SK-N-SH treated with all-trans-retinoic acid at 6 μM for 48 hours (cell line): Measurements from ENCODE around the gene COBL.

Experiments
- ARNTL ChIP-seq: fragments of 450-650 bp; formaldehyde crosslinking; IDR thresholded peaks from 2 replicates; pipeline ENCODE4 v1.5.0; 2020; ENCODE audit warnings: low read depth, mild to moderate bottlenecking, moderate library complexity, borderline replicate concordance
- CREB5 ChIP-seq: fragments of 250-450 bp; sonication (Bioruptor Pico); IDR thresholded peaks from 2 replicates; pipeline ENCODE4 v1.5.1; 2020; ENCODE audit warnings: low read depth, mild to moderate bottlenecking, moderate library complexity
- ESRRG ChIP-seq: fragments of 250-450 bp; sonication (Bioruptor Pico); IDR thresholded peaks from 2 replicates; pipeline ENCODE4 v1.6.1; 2021; ENCODE audit warnings: mild to moderate bottlenecking
- GLIS3 ChIP-seq: fragments of 250-450 bp; sonication (Bioruptor Pico); IDR thresholded peaks from 2 replicates; pipeline ENCODE4 v1.5.0; 2020; ENCODE audit warnings: mild to moderate bottlenecking, moderate library complexity
- PATZ1 ChIP-seq: fragments of 250-450 bp; sonication (Bioruptor Pico); IDR thresholded peaks from 2 replicates; pipeline ENCODE4 v1.8.0; 2020; ENCODE audit warnings: mild to moderate bottlenecking, moderate library complexity, borderline replicate concordance
- SNAI2 ChIP-seq: fragments of 250-450 bp; sonication (Bioruptor Pico); IDR thresholded peaks from 2 replicates; pipeline ENCODE4 v1.5.0; 2020; ENCODE audit warnings: mild to moderate bottlenecking, moderate library complexity
- TCF4 ChIP-seq: fragments of 250-450 bp; sonication (Bioruptor Pico); IDR thresholded peaks from 2 replicates; pipeline ENCODE4 v1.8.0; 2021; ENCODE audit warnings: mild to moderate bottlenecking, moderate library complexity, borderline replicate concordance
- TOX ChIP-seq: fragments of 250-450 bp; sonication (Bioruptor Pico); IDR thresholded peaks from 2 replicates; pipeline ENCODE4 v1.8.0; 2021; ENCODE audit warnings: mild to moderate bottlenecking, moderate library complexity, borderline replicate concordance
- TSHZ2 ChIP-seq: fragments of 250-450 bp; sonication (Bioruptor Pico); IDR thresholded peaks from 2 replicates; pipeline ENCODE4 v1.5.0; 2020; ENCODE audit warnings: mild to moderate bottlenecking, moderate library complexity
- ZC3H10 ChIP-seq: fragments of 250-450 bp; sonication (Bioruptor Pico); IDR thresholded peaks from 2 replicates; pipeline ENCODE4 v1.5.1; 2021; ENCODE audit warnings: mild to moderate bottlenecking, moderate library complexity
- ZFP3 ChIP-seq: fragments of 250-450 bp; sonication (Bioruptor Pico); IDR thresholded peaks from 2 replicates; pipeline ENCODE4 v1.5.0; 2020; ENCODE audit warnings: mild to moderate bottlenecking, moderate library complexity
- ZFP30 ChIP-seq: fragments of 450-650 bp; formaldehyde crosslinking; IDR thresholded peaks from 2 replicates; pipeline ENCODE4 v1.5.0; 2022; ENCODE audit warnings: mild to moderate bottlenecking, moderate library complexity
- ZNF70 ChIP-seq: fragments of 450-650 bp; formaldehyde crosslinking; IDR thresholded peaks from 2 replicates; pipeline ENCODE4 v1.5.0; 2020; ENCODE audit warnings: mild to moderate bottlenecking, moderate library complexity

GRCh38 chr7:51102828-51103227 lies 213.8 kb downstream of the COBL start:
- TF ChIP-seq PATZ1 (CRISPR knock-in tag) (no peak), TCF4 (CRISPR knock-in tag) (no peak), ZNF70 (no peak), ZC3H10 (CRISPR knock-in tag) (no peak), GLIS3 (CRISPR knock-in tag) (no peak), ARNTL (CRISPR knock-in tag) (no peak), TSHZ2 (no peak), ZFP30 (CRISPR knock-in tag) (no peak), ESRRG (CRISPR knock-in tag) (no peak), CREB5 (CRISPR knock-in tag) (no peak), ZFP3 (CRISPR knock-in tag) (no peak), SNAI2 (no peak), TOX (CRISPR knock-in tag) (no peak)
